Parathyroid adenoma (tissue), 2 donors: ENCODE results near the gene TNFRSF25.
"Not testable (repeated sequence)": the region's sequence is repeated elsewhere in the genome, so short reads cannot be mapped to it uniquely, and the experiment has no call there.

Experiments used
- H2AFZ ChIP-seq: fragments of 300-600 bp; sonication (generic); one replicate; pipeline ENCODE4 v1.7.0; 2017; ENCODE audit warnings: antibody characterized with exemption, mild to moderate bottlenecking
- H3K27ac ChIP-seq: fragments of 300-600 bp; sonication (generic); one replicate; pipeline ENCODE4 v1.7.0; 2017
- H3K27me3 ChIP-seq: fragments of 300-600 bp; sonication (generic); one replicate; pipeline ENCODE4 v1.7.0; 2017; ENCODE audit warnings: low read length; ENCODE audit not compliant: control insufficient read depth, insufficient read depth
- H3K36me3 ChIP-seq: fragments of 300-600 bp; sonication (generic); one replicate; pipeline ENCODE4 v1.7.0; 2017; ENCODE audit warnings: low read length; ENCODE audit not compliant: control insufficient read depth, insufficient read depth
- H3K4me1 ChIP-seq: fragments of 300-600 bp; sonication (generic); one replicate; pipeline ENCODE4 v1.7.0; 2017; ENCODE audit warnings: control low read depth
- H3K4me2 ChIP-seq: fragments of 300-600 bp; sonication (generic); one replicate; pipeline ENCODE4 v1.7.0; 2017; ENCODE audit warnings: low read length
- H3K4me3 ChIP-seq: fragments of 300-600 bp; sonication (generic); one replicate; pipeline ENCODE4 v1.7.0; 2017; ENCODE audit warnings: low read depth, low read length
- H3K79me2 ChIP-seq: fragments of 300-600 bp; sonication (generic); one replicate; pipeline ENCODE4 v1.7.0; 2017; ENCODE audit warnings: control low read depth
- H3K9ac ChIP-seq: fragments of 300-600 bp; sonication (generic); one replicate; pipeline ENCODE4 v1.7.0; 2017; ENCODE audit warnings: mild to moderate bottlenecking
- H3K9me3 ChIP-seq: fragments of 300-600 bp; sonication (generic); one replicate; pipeline ENCODE4 v1.7.0; 2017; ENCODE audit warnings: low read length; ENCODE audit not compliant: control insufficient read depth
- CTCF ChIP-seq: fragments of 300-600 bp; sonication (generic); IDR thresholded peaks from one replicate; pipeline ENCODE4 v1.7.0; 2017; ENCODE audit warnings: antibody characterized with exemption, mild to moderate bottlenecking
- donor health status: primary hyperparathyroidism.

Gene TNFRSF25

DNA sequence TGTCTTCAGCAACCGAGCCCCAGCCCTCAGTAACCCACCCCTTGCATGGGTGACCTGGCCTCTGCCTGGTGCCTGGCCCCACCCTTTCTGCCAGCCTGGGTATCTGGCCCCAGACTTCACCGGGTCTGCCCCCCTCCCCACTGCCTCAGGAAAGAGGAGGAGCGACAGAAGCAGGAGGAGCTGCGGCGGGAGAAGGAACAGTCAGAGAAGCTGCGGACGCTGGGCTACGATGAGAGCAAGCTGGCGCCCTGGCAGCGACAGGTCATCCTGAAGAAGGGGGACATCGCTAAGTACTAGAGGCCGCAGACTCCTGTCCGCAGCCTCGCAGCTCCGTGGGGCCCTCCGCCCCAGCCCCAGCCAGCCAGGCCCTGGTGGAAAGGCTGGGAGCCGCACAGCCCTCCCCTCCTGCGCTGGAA is 6.1 kb downstream of the TNFRSF25 start:
- Histone ChIP-seq H3K9me3 (no peaks in the 10 kb centered on the region), H3K79me2 (peaks cover 2% of the 10 kb centered on the region), H3K36me3 (no peaks in the 10 kb centered on the region), H3K4me3 (no peak overlapping the region), H3K27ac (no peak overlapping the region), H3K4me1 (peaks cover 9% of the 10 kb centered on the region), H3K9ac (no peak overlapping the region), H3K27me3 (no peaks in the 10 kb centered on the region), H2AFZ (no peak overlapping the region), H3K4me2 (no peak overlapping the region)
- TF ChIP-seq CTCF = no peak

DNA sequence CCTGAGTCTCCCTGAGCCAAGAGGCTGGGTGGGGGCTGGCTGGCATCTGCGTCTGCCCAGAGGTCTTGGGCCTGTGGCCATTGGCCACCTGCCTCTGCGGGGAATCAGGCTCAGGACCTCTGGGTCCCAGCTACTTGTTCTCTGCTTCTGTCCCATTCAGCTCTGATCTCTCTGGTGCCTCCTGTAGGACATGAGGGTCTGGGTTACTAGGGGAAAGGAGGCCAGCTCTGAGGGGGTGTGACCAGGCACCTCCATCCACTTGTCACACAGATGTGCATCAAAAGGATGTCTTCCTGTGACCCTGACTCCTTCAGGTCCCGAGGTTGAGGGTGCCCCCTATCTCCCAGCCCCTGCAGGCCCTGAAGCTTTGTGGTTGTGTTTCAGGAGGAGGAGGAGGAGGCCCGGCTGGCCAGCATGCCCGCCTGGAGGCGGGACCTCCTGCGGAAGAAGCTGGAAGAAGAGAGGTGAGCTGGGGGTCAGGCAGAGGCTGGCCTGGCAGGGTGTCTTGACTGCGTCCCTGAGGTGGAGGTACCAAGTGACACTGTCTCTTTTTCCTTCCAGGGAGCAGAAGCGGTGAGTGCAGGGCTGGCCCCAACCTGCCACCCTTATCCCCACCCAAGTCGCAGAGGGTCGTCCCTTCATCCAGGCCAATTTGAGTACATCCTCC is 9.0 kb downstream of the TNFRSF25 start:
- Histone ChIP-seq H3K4me3 (no peak overlapping the region), H3K9me3 (no peaks in the 10 kb centered on the region), H3K27ac (no peak overlapping the region), H3K79me2 (peaks cover 2% of the 10 kb centered on the region), H2AFZ (no peak overlapping the region), H3K27me3 (no peaks in the 10 kb centered on the region), H3K9ac (no peak overlapping the region), H3K36me3 (no peaks in the 10 kb centered on the region), H3K4me1 (no peaks in the 10 kb centered on the region), H3K4me2 (no peak overlapping the region)
- no peak for TF ChIP-seq CTCF

GRCh38 chr1:6455752-6456520 is 10.0 kb downstream of the TNFRSF25 start:
- not testable (repeated sequence) for H3K9ac ChIP-seq, H3K9me3 ChIP-seq, H3K27ac ChIP-seq, H3K4me1 ChIP-seq, H3K4me3 ChIP-seq, H3K79me2 ChIP-seq, H3K36me3 ChIP-seq, H3K27me3 ChIP-seq, H2AFZ ChIP-seq, H3K4me2 ChIP-seq

GRCh38 chr1:6454856-6455751 is 10.9 kb downstream of the TNFRSF25 start:
- H3K27ac ChIP-seq = no peak overlapping the region
- H3K79me2 ChIP-seq = peaks cover 2% of the 10 kb centered on the region
- H3K36me3 ChIP-seq = no peaks in the 10 kb centered on the region
- no peaks in the 10 kb centered on the region for H3K27me3 ChIP-seq
- no peaks in the 10 kb centered on the region for H3K9me3 ChIP-seq
- no peak overlapping the region for H3K9ac ChIP-seq
- H3K4me1 ChIP-seq = peaks cover 2% of the 10 kb centered on the region
- no peak overlapping the region for H2AFZ ChIP-seq
- TF ChIP-seq CTCF = no peak
- H3K4me3 ChIP-seq = no peak overlapping the region
- no peak overlapping the region for H3K4me2 ChIP-seq

GRCh38 chr1:6453895-6454855 is 11.8 kb downstream of the TNFRSF25 start:
- not testable (repeated sequence) for H3K27me3 ChIP-seq, H3K4me2 ChIP-seq, H3K9me3 ChIP-seq, H3K9ac ChIP-seq, H3K27ac ChIP-seq, H2AFZ ChIP-seq, H3K4me3 ChIP-seq, H3K79me2 ChIP-seq, H3K4me1 ChIP-seq, H3K36me3 ChIP-seq
